ENCODE results near the gene RXFP1.
"Not testable (repeated sequence)": the region's sequence is repeated elsewhere in the genome, so short reads cannot be mapped to it uniquely, and the experiment has no call there.

Gene RXFP1

DNA sequence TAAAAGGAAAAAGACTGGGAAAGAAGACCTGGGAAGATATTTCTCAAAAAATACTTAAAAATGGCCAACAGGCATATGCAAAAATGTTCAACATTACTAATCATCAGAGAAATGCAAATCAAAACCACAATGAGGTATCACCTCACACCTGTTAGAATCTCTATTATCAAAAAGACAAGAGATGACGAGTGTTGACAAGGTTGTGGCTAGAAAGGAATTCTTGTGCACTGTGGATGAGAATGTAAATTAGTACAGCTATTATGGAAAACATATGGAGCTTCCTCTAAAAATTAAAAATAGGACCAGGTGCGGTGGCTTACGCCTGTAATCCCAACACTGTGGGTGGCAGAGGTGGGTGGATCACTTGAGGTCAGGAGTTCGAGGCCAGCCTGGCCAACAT lies 100.0 kb downstream of the RXFP1 start:
- DNase-seq: no peak

DNA sequence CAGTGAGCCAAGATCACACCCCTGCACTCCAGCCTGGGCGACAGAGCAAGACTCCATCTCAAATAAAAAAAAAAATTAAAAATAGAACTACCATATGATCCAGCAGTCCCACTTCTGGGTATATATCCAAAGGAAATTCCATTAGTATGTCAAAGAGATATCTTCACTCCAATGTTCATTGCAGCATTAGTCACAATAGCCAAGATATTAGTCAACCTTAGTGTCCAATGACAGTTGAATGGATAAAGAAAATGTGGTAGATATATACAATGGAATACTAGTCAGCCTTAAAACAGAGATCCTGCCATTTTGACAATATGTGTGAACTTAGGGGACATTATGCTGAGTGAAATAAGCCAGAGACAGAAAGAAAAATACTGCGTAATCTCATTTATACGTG lies 100.6 kb downstream of the RXFP1 start:
- no peak for DNase-seq

DNA sequence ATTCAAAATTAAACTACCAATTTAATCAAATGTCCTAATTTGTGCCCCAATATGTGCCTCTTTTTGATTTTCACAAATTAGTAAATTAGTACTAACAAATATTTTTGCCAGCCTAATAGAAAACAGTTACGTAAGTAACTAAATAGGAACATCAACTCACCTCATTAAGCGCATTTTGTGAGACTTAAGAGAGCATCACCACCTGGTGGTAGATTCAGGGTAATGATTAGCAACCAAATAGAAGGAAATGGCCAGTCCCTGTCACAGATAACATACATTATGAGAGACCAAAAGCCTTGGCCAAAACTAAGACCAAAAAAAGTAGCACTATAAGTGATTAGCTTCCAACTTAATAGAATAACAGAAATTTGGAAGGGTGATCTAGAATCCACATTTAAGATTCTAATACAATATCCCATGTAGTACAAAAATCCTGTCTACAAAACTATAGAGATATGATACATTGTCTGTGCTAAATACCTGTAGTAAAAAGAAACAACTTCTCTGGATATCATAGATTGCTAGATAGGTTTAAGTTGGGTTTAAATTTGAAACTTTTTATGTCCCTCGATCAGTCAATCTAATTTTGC lies 103.3 kb downstream of the RXFP1 start:
- peak in 1 of 2 donors; percentile 35 for DNase-seq

DNA sequence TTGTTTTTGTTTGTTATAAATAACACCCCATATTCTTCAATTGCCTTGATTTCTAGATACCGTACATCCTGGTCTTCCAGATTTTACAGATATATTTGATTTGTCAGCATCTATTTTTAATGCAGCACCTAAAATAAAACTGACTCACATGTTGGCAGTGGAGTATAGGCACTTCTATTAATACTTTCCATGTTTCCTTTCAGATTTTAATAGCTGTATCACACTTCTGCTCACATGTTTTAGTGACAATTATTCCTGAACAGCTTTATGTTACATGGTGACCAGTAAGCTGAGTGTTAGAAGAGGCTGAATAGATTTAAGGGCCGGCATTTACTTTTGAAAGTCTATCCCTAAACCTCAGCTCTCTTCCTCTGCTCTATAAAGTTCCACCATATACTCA lies 103.9 kb downstream of the RXFP1 start:
- no peak for DNase-seq

DNA sequence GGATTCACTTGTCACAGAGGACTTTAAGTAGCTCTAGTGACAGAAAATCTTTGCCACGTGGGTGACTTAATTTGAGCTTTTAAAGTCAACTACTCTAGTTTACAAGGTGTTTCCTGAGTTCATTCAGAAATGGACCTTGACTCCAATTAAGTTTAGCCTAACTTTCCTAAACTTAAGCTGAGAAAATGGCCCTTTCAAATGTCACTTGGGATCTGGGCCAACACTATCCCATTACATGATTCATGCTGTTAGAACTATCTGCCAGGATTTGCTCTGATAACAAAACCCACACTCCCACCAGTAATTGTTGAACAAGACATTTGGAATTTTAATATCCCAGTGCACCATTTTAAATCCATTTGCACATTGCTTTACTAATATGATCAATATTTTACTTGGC lies 109.2 kb downstream of the RXFP1 start:
- DNase-seq: no peak

DNA sequence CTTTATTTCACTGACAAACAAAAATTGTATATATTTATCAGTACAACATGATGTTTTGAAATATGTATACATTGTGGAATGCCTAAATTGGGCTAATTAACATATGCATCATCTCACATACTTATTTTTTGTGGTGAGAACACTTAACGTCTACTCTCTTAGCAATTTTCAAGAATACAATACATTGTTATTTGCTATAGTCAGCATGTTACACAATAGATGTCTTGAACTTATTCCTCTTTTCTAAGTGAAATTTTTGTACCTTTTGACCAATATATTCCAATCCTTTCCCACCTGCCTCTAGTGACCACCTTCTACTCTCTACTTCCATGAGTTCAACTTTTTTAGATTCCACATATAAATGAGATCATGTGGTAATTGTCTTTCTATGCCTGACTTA lies 114.9 kb downstream of the RXFP1 start:
- DNase-seq: no peak

DNA sequence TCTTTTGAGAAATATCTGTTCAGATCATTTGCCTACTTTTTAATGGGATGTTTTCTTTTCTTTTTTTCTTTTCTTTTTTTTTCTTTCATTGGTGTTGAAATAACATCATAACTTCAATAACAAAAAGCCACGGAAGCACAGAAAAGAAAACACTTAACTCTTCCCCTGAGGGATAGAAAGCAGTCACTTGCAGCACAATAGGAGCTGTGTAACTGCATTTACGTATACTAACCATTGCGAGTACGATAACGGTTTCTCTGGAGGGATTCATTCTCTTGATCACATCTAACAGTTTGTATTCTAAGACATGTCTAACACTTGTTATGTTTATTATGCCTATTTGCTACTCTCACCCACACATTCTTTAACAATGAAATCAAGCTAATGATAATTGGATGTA lies 122.7 kb downstream of the RXFP1 start:
- no peak for DNase-seq

DNA sequence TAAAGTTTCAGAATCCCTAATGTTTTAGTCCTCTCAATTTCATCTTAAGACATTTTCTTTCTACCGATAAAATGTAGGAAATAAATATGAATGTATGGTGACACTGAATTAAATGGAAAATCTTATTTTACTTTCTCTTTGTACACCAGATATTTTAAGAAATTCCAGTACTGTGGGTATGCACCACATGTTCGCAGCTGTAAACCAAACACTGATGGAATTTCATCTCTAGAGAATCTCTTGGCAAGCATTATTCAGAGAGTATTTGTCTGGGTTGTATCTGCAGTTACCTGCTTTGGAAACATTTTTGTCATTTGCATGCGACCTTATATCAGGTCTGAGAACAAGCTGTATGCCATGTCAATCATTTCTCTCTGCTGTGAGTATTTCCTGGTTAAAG lies 123.1 kb downstream of the RXFP1 start:
- no peak for DNase-seq

DNA sequence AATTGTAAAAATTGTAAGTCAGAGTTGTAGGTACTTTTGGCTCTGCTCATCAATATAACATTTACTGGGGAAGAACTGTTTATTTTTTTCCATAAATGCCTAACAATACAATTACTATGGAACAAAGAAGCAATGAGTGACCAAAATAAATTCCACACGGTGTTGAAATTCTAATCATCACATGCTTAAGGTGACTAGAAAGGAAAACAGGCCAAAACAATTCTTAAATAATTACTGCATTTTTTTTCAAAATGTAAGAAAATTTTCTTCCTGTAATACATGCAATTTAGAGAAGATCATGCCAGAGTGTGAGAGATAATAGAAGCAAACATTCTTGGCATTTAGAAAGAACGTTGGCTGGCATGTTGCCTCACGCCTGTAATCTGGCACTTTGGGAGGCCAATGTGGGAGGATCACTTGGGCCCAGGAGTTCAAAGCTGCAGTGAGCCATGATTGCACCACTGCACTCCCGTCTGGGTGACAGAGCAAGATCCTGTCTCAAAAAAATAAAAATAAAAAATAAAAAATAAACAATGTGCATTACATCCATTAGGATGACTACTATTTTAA lies 127.5 kb downstream of the RXFP1 start:
- no peak for DNase-seq

DNA sequence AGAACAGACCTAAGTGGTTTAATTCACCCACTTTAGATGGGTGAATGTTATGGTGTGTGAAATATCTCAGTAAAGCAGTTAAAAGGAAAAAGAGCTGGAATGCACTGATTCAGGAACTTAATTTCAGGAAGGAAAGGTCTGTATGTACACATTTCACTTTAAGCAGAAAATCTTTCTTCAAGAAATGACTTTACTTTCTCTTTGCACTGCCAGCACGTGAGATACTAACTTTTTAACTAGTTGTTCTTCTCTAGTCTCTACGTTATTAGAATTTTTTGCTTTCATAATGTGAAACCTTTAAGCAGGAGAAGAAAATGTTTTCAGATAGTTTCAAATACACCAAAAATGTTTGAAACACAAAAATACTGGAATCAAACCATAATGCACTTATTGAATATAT lies 131.2 kb downstream of the RXFP1 start:
- DNase-seq: no peak

DNA sequence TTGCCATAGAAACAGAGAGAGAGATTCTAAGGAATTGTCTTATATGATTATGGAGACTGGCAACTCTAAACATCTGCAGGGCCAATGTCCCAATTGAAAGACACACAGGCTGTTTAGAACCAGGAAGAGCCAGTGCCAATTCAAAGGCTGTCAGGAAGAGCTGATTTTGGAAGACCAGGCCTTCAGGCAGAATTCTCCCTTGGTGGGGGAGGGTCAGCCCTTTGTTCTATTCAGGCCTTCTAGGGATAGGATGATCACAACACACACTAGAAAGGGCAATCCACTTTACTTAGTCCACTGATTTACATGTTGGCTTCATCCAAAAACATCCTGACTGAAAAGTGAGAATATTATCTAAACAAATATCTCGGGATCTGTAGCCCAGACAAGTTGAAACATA lies 134.8 kb downstream of the RXFP1 start:
- DNase-seq: no peak

DNA sequence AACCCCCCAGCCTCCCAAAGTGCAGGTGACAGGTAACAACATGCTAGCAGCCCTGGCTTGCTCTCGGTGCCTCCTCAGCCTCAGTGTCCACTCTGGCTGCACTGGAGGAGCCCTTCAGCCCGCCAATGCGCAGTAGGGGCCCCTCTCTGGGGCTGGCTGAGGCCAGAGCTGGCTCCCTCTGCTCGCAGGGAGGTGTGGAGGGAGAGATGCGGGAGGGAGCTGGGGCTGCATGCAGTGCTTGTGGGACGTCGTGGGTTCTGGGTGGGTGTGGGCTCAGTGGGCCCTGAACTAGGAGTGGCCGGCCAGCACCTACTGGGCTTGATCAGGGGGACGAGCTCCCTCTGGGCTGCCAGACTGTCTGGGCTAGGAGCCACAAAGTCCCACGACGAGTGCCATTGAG lies 135.6 kb downstream of the RXFP1 start:
- no peak for DNase-seq

DNA sequence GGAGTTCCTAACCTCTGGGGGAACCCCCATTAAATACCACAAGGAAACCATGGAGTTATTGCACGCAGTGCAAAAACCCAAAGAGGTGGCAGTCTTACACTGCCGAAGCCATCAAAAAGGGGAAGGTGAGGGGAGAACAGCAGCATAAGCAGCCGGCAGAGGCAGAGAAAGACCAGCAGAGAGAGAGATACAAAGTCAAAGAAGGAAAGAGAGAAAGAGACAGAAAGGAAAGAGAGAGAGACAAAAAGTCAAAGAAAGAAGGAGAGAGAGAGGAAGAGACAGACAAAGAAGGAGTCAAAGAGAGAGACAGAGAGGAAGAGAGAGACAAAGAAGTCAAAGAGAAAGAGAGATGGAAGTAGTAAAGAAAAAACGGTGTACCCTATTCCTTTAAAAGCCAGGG lies 141.6 kb downstream of the RXFP1 start:
- peak in 1 of 2 donors; percentile 27 for DNase-seq

DNA sequence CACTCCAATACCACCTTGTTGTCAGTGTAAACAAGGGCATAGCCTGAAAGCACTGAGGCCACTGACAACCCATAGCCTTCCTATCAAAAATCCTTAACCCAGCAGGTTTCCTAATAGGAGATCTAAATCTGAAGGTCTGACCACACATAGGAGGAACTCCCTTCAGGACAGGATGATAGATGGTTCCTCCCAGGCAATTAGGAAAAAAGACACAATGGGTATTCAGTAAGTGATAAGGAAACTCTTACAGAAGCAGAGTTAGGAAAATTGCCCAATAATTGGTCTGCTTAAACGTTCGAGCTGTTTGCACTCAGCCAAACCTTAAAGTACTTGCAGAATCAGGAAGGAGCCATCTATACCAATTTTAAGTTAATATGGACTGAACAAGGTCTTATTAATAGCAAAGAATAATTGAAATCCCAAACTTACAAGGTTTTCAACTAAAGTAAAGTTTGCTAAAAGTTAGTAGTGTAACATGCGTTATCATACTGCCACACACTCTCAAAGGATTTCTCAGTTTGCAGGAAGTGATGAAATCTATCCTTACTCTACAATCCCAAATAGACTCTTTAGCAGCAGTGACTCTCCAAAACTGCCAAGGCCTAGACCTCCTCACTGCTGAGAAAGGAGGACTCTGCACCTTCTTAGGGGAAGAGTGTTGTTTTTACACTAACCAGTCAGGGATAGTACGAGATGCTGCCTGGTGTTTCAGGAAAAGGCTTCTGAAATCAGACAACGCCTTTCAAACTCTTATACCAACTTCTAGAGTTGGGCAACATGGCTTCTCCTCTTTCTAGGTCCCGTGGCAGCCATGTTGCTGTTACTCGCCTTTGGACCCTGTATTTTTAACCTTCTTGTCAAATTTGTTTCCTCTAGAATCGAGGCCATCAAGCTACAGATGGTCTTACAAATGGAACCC lies 142.3 kb downstream of the RXFP1 start:
- DNase-seq: not testable (repeated sequence)

DNA sequence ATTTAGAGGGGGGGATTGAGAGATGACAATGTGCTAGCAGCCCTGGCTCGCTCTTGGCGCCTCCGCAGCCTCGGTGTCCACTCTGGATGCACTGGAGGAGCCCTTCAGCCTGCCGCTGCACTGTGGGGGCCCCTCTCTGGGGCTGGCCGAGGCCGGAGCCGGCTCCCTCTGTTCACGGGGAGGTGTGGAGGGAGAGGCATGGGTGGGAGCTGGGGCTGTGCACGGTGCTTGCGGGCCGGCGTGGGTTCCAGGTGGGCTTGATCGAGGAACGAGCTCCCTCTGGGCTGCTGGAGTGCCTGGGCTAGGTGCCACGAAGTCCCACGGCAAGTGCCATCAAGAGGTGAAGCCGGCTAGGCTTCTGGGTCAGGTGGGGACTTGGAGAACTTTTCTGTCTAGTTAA lies 143.1 kb downstream of the RXFP1 start:
- DNase-seq: no peak

DNA sequence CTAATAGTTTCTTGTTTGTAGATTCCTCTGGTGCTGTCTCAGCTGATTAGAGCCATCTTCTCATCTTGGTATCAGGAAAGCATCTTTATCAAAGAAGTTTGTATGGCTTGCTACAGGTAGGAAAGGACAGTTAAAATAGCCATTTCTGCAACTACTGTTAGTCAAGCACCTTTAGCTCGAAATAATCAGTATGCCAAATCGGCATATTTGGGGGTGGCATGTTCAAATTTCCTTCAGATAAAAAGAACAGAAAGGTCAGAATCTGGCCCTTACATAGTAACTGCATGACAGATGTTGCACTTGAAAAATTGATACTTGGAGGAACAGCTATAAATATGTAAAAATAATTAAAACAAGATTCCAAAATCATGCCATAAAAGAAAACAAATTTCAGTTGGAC lies 145.2 kb downstream of the RXFP1 start:
- no peak for DNase-seq

DNA sequence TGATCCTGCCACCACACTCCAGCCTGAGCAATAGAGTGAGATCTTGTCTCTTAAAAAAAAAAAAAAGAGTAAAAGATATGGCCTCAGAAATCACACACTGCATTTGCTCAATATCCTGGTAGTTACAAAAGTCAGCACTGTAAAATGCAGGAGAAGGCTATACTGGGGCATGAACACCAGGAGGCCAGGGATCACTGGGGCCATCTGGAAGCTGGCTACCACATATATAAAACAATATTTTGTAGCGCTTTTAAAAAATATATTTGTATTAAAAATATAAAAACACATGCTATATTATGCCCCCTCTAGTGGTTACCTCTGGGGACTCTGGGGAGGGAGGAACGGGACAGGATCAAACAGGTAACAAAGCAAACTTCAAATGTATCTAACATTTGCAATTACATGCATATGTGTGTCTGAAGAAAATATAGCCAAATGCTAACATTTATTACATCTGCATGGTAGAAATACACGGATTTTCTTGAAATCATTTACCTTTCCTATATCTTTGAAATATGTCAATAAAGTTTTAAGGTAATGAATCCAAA lies 146.0 kb downstream of the RXFP1 start:
- peak in 1 of 2 donors; percentile 27 for DNase-seq

DNA sequence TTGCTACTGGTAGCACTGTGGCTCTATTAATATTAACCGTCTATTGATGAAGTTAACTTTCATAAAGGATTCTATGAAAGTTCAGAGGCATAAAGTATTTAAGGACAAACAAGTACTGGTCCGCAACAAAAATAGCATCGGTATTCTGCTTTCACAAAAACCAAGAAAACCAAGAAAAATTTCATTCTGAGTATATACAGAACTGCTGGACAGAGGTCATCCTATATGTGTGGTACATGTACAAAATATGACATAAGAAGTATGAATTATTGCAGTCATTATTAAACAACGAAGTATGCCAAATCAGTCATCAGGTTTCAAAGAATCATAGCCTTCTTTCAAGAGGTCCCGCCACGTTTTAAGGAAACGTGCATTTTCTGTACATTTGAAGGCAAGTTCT lies 147.6 kb downstream of the RXFP1 start:
- no peak for DNase-seq

DNA sequence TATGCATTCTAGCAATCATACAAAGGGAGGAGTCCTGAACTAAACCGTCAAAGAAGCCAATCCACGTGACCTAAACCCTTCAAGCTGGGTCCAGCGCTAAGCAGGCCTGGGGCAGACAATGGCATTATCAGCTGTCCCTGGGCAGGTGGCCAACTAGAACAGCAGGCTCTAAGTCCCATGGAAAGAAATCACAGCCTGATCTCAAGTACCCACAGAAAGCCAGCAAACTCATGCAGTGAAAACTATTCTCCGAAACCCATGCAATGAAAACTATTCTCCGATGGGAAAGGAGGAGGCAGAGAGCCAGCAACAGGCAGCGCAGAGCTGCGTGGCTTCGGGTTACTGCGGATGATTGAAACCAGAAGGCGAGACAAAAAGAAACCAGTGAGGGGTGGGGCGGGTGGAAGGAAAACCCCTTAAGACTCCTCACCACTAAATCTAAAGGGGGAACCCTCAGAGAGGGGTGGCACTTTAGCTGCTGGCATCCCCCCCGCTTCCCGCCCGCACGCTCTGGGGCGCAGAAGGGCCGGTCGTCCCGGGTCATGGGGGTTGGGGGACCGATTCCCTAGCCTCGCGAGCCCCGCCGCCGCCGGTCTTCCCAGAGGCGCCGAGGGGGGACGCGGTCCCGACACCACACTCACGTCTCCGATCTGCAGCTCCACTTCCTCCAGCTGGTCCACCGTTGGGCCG lies 149.4 kb downstream of the RXFP1 start:
- peak in 1 of 2 donors; percentile 16 for DNase-seq

DNA sequence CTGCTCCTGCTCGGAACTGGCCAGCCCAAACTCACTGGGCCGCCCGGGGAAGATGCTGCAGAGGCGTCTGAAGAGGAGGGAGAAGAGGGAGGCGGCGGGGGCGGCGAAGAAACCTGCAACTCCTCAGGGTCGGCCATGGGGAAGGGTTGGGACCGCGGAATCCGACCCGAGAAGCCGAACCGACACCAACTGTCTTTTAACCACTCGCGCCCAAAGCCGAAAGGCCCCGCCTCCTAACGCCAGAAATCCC lies 149.9 kb downstream of the RXFP1 start, which contains the start of gene C4orf46:
TSS of gene C4orf46 (minus strand) at position 223 of the 250 bp plus-strand sequence. CDS start at position 137, 86 bp downstream.
- no peak for DNase-seq

DNA sequence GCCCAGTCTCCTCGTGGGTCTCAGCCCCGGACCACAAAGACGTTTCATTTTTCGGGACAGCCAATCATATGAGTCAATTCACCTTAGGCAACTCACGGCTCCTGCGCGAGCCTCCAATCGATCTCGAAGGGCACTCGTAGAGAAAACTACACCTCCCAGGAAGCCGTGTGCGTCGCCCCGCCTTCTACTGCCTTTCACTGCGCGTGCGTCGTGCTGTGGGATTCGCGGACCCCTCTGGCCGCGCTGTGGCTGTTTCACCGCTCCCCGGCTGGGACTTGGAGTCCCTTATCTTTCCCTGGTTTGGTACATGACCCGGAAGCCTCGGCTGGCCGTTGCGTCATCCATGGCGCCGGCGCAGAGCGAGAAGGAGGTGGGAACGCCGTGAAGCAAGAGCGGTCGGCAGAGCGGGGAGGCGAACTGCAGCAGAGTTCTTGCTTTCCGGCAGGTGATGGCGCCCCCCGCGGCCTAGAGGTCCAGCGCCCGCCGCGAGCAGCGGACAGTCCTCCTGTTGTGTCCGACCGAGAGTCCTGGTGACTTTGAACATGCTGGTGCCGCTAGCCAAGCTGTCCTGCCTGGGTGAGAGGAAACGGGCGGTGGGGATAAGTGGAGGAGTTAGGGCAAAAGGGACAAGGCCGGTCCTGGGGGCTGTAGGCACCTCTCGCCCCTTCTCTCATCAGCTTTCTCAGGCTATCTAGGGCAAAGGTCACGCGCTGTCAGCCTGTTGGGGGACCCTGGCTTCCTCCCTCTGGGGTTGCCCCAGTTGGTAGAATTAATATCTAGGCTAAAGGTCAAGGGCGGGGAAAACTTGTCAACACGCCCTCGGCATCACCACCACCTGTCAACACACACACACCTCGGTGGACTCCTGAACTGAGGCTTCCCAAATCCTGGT lies 150.5 kb downstream of the RXFP1 start, which contains the start of gene ETFDH:
TSS of gene ETFDH (plus strand) at position 382 of the 892 bp plus-strand sequence. CDS start at position 543, 161 bp downstream.
- DNase-seq: peak; percentile 93 to 98

DNA sequence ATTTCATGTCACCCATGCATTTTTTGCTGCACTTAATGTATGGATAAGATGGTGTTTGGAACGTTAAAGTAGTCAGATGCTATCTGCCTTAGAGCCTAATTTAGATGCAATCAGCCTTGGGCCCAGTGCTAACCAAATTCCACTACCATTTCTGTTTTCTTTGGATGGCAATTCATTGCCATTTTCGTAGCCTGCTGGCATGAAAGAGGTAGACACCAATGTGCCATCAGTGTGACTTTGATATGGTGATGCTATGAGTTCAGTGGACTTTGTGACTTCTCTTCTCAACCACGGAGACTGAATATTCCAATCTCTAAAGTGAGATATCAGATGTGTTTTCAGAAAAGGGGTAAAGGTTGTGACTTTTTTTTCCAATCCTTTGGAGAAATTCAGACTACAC lies 152.0 kb downstream of the RXFP1 start:
- DNase-seq: no peak

Data from bone marrow (tissue), 2 donors.